ENCODE results near the gene CX3CL1.
A peak's percentile ranks its signal among the peaks of the same experiment; 100 is the strongest.

The CX3CL1 gene

DNA sequence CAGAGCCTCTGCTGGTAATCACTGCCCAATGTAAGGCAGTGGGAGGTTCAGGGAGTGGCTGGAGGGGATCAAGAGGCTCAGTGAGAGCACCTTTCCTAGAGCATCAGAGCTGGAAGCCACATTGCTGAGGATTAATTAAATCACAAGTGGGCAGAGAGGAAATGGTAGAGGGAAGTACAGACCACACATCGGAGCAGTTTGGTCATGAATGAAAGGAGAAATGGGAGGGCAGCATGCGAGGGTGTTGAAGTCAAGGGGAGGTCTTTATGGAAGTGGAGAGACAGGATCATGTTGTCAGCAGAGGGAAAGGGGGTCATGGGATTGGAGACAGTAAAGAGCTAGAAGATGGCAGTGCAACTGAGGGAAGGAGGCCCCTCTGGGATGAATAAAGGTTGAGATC, 34.6 kb downstream of the CX3CL1 start:
- no peak for TF ChIP-seq CTCF (IDR thresholded peaks at IDR 0.05; ENCODE audit: insufficient read depth, low read depth, low read length, missing control alignments)
- H3K4me3 ChIP-seq (ENCODE audit: low read depth, low read length): no peak overlapping the region
- no peak for DNase-seq (ENCODE audit: low read depth)

GRCh38 chr16:57407521-57408353, 35.4 kb downstream of the CX3CL1 start:
- no peak for DNase-seq (ENCODE audit: low read depth)
- no peak for TF ChIP-seq CTCF (IDR thresholded peaks at IDR 0.05; ENCODE audit: insufficient read depth, low read depth, low read length, missing control alignments)
- H3K4me3 ChIP-seq (ENCODE audit: low read depth, low read length): no peak overlapping the region

GRCh38 chr16:57409065-57409464, 36.8 kb downstream of the CX3CL1 start:
- no peak for TF ChIP-seq CTCF (IDR thresholded peaks at IDR 0.05; ENCODE audit: insufficient read depth, low read depth, low read length, missing control alignments)
- DNase-seq (ENCODE audit: low read depth): no peak
- H3K4me3 ChIP-seq (ENCODE audit: low read depth, low read length): no peak overlapping the region

DNA sequence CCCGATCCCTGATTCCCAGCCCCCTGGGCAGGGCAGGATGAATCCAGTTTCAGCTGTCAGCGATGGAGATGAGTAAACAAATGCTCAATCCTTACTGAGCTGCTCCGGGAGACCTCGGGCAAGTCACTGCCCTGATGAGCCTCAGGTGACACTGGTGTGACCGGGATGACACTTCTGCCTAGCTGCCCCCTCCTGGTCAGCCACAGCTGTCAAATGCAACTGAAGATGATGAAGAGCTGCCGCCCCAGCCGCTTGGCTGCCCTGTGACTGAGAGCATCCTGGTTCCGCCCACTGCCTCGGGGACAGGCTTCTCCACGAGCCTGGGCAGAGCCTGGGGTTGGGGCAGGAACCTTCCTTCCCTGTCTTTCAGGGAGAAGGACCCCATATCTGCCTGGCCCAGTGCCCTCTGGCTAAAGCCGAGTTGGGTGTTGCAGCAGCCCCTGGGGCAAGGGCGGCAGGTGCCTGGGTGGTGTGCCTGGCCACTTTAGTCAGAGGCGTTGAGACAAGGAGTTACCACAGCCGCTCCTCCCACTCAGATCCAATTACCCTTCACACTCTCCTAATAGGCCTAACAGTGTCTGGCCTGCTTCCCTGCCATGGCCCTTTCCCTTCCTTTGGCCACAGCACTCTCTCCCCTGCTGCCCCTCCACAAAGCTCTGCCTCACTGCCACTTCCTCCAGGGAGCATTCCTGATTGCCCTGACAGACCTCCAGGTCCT, 37.7 kb downstream of the CX3CL1 start:
- no peak for TF ChIP-seq CTCF (IDR thresholded peaks at IDR 0.05; ENCODE audit: insufficient read depth, low read depth, low read length, missing control alignments)
- H3K4me3 ChIP-seq (ENCODE audit: low read depth, low read length): no peak overlapping the region
- no peak for DNase-seq (ENCODE audit: low read depth)

GRCh38 chr16:57411362-57411976, 39.2 kb downstream of the CX3CL1 start:
- no peak overlapping the region for H3K4me3 ChIP-seq (ENCODE audit: low read depth, low read length)
- TF ChIP-seq CTCF (IDR thresholded peaks at IDR 0.05; ENCODE audit: insufficient read depth, low read depth, low read length, missing control alignments): no peak
- peak; percentile 68 for DNase-seq (ENCODE audit: low read depth)

DNA sequence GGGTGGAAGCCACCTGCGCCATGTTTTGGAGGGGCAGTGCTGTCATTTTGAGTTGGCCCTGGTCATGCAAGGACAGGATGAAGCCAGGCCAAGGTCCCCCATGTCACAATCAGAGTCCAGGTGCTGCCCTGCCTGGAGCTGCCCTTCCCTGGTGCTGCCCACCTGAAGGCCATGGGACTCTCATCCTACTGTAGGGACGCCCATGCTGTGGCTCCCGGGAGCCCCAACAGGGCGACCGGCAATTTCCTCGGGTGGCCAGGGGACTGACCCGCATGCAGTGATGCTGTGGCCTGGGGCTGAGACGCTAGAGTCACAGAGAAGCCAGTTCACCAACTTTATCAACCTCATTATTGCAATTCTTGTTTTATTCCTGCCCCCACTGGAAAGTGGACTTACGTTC, 40.3 kb downstream of the CX3CL1 start:
- H3K4me3 ChIP-seq (ENCODE audit: low read depth, low read length): no peak overlapping the region
- DNase-seq (ENCODE audit: low read depth): no peak
- no peak for TF ChIP-seq CTCF (IDR thresholded peaks at IDR 0.05; ENCODE audit: insufficient read depth, low read depth, low read length, missing control alignments)
